Measurements from ENCODE around the gene PROM2. TPM values are rescaled to one million over a fixed set of nuclear protein-coding genes. Genes with fewer than 3 reads are reported as not detected.

PROM2 gene
- total RNA-seq, 1 experiment from 2014 or later: 3.1 TPM

DNA sequence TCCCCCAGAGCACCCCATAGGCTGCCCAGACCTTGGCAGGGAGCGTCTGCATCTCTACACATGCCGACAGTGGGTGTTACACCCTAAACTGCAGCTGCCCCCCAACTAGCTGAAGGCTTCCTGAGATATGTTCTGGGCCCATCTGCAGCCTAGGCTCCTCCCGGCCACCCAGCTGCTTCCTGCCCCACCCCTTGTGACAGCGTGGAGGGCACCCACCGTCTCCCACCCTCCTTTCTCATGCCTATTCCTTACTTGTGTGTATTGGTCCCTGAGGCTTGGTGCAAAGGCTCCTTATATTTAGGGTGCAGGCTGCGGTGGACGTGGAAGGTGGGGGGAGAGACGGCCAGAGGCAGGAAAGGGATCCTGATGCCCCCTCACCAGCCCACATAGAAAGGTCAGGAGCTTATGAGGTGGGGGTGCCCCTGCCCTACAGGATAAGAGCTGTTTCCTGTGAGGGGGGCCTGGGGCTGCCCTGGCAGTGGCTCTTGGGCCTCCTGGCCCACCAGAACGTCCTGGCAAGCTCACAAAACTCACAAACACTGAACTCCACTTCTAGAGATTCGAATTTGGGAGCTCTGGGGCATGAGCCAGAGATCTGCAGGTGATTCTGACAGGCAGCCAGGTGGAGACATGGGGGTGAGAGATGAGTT lies 7.3 kb upstream of the PROM2 start:
- H3K27me3 Mint-ChIP-seq (ENCODE audit: low read depth): no peaks in the 10 kb centered on the region; the same call in none of the 2 replicates
- WGBS (ENCODE audit: extremely low coverage, insufficient read length, low lambda C conversion rate): no CpG with 5 or more reads among the region's 10 CpGs
- DNase-seq: peak; percentile 15

More for the DNA sequence above, 7.3 kb upstream of the PROM2 start:
- H2BK20ac ChIP-seq (ENCODE audit: low read depth, low read length, poor library complexity, severe bottlenecking): no peak overlapping the region
- H3K23me2 ChIP-seq (ENCODE audit: insufficient read length, low read depth, low read length, poor library complexity, severe bottlenecking): no peaks in the 10 kb centered on the region
- peaks cover 0 to under 1% of the 10 kb centered on the region in 2 experiments; a peak in 2 of 4 replicates for H3K4me1 Mint-ChIP-seq
- H2BK5ac ChIP-seq (ENCODE audit: insufficient read length, low read length): no peak overlapping the region
- H3K9me3 ChIP-seq (ENCODE audit: control insufficient read depth, low read depth, low read length): no peaks in the 10 kb centered on the region
- H2BK15ac ChIP-seq (ENCODE audit: low read depth, low read length): no peak overlapping the region
- H4K5ac ChIP-seq (ENCODE audit: insufficient read length, low read depth, low read length): no peak overlapping the region
- H3K56ac ChIP-seq (ENCODE audit: insufficient read length, low read depth, low read length): no peak overlapping the region
- no peak for TF ChIP-seq CTCF (conservative IDR thresholded peaks at IDR 0.05)
- H3K4ac ChIP-seq (ENCODE audit: low read depth, low read length): no peak overlapping the region
- no peaks in the 10 kb centered on the region for H3K79me2 ChIP-seq (ENCODE audit: insufficient read depth, low read length)
- no peak overlapping the region for H3K9ac ChIP-seq (ENCODE audit: extremely low read depth, insufficient read length, low read length)
- peaks cover 0 to 6% of the 10 kb centered on the region in 2 experiments; a peak in 2 of 5 replicates for H3K9me3 Mint-ChIP-seq
- no peaks in the 10 kb centered on the region for H3K79me1 ChIP-seq (ENCODE audit: insufficient read depth, low read depth, low read length, poor library complexity, severe bottlenecking)
- H4K20me1 ChIP-seq (ENCODE audit: control insufficient read depth, insufficient read depth, insufficient read length): no peaks in the 10 kb centered on the region
- H3K23ac ChIP-seq (ENCODE audit: insufficient read length, low read depth, low read length): no peak overlapping the region
- no peak overlapping the region for H2BK12ac ChIP-seq (ENCODE audit: insufficient read length, low read depth, low read length)
- H3K4me1 ChIP-seq (ENCODE audit: insufficient read depth, low read length): no peaks in the 10 kb centered on the region
- no peak overlapping the region for H3K27ac Mint-ChIP-seq
- H3K27ac ChIP-seq (ENCODE audit: insufficient read length, low read depth, low read length): no peak overlapping the region
- no peak overlapping the region for H4K8ac ChIP-seq (replicated peaks; ENCODE audit: insufficient read length, low read depth, low read length)
- no peak overlapping the region for H4K91ac ChIP-seq (ENCODE audit: insufficient read length, low read depth, low read length)
- H3K4me3 Mint-ChIP-seq: no peak overlapping the region
- no peak overlapping the region for H3K4me2 ChIP-seq (ENCODE audit: insufficient read depth, insufficient read length, low read length)
- H3K36me3 Mint-ChIP-seq (ENCODE audit: insufficient read depth in 1 of 3, low read depth in 3 of 3): no peaks in the 10 kb centered on the region
- H3K14ac ChIP-seq (ENCODE audit: insufficient read depth, low read length): no peak overlapping the region; the same call in 1 of the 2 replicates
- no peak overlapping the region for H2AK5ac ChIP-seq (ENCODE audit: insufficient read length, low read length)
- H2BK120ac ChIP-seq (ENCODE audit: low read depth, low read length, poor library complexity, severe bottlenecking): no peak overlapping the region
- H3T11ph ChIP-seq (ENCODE audit: low read length): no peak overlapping the region
- no peaks in the 10 kb centered on the region for H3K27me3 ChIP-seq (ENCODE audit: insufficient read depth, low read length)
- H2AFZ ChIP-seq (ENCODE audit: low read length): no peak overlapping the region
- no peak overlapping the region for H3K18ac ChIP-seq (ENCODE audit: insufficient read length, low read depth, low read length)
